Rectal smooth muscle tissue (tissue), 1 donor: ENCODE data around the gene KIAA1671.
"Not testable (repeated sequence)": the region's sequence is repeated elsewhere in the genome, so short reads cannot be mapped to it uniquely, and the experiment has no call there.

Experiments
- H3K27ac ChIP-seq: one replicate; pipeline ENCODE4 v1.7.0; 2013; ENCODE audit warnings: low read depth, low read length, inconsistent platforms
- H3K27me3 ChIP-seq: one replicate; pipeline ENCODE4 v1.7.0; 2013; ENCODE audit warnings: low read length; ENCODE audit not compliant: control insufficient read depth, insufficient read depth
- H3K36me3 ChIP-seq: one replicate; pipeline ENCODE4 v1.7.0; 2013; ENCODE audit warnings: low read length; ENCODE audit not compliant: control insufficient read depth, insufficient read depth
- H3K4me1 ChIP-seq: one replicate; pipeline ENCODE4 v1.7.0; 2013; ENCODE audit warnings: low read length; ENCODE audit not compliant: control insufficient read depth, insufficient read depth
- H3K4me3 ChIP-seq: one replicate; pipeline ENCODE4 v1.7.0; 2013; ENCODE audit warnings: low read length
- H3K9ac ChIP-seq: one replicate; pipeline ENCODE4 v1.7.0; 2013; ENCODE audit warnings: low read length

Gene KIAA1671

DNA sequence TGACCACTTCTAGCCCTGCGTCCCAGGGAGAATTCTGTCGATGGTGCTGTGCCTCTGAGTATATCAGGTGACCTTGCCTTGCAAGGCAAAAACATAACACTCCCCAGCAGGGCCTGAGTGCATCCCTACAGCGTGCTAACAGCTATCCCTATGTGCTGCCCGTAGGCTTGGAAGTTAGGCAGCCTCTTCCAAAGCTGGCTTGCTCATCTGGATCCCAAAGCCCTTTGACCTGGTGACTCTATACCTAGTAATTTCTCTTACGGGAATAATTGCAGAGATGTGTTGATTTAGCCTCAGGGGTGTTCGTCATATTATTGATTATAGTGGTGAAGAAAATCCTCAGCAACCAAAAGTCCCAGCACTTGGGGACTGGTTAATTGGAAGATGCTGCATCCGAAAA lies 214.6 kb downstream of the KIAA1671 start:
- no peak overlapping the region for H3K9ac ChIP-seq
- no peaks in the 10 kb centered on the region for H3K27me3 ChIP-seq
- H3K27ac ChIP-seq: no peak overlapping the region
- peaks cover 4% of the 10 kb centered on the region for H3K4me1 ChIP-seq
- H3K4me3 ChIP-seq: no peak overlapping the region
- no peaks in the 10 kb centered on the region for H3K36me3 ChIP-seq

DNA sequence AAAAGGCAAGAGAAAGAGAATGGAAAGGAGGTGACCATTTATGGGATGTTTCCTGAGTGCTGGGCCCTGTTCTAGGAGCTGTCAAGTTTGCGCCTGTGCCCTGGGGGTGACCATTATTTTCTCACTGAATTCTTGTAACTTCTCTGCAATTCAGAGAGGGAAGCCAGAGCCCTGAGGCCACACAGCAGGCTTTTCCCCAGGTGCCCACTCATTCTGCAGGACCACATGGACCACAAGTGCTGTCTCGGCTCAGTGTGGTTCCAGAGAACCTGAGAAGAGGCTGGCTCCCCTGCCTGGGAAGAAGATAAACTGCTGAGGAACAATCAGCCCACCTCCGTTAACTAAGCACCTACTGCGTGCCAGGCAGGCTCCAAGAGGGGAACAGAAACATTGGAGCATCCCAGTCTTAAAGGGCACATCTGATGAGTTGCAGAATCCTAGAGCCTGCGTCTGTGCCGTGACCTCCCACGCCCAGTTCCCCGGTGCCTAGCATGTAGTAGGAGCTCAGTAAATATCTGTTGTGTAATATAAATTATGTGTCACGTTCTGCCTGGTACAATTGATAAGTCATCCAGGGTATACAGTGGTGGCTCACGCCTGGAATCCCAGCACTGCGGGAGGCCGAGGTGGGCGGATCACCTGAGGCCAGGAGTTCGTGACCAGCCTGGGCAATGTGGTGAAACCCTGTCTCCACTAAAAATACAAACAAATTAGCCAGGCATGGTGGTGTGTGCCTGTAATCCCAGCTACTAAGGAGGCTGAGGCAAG lies 215.5 kb downstream of the KIAA1671 start:
- Histone ChIP-seq H3K4me3 (no peak overlapping the region), H3K27me3 (no peaks in the 10 kb centered on the region), H3K9ac (no peak overlapping the region), H3K27ac (no peak overlapping the region), H3K4me1 (peaks cover 4% of the 10 kb centered on the region), H3K36me3 (no peaks in the 10 kb centered on the region)

DNA sequence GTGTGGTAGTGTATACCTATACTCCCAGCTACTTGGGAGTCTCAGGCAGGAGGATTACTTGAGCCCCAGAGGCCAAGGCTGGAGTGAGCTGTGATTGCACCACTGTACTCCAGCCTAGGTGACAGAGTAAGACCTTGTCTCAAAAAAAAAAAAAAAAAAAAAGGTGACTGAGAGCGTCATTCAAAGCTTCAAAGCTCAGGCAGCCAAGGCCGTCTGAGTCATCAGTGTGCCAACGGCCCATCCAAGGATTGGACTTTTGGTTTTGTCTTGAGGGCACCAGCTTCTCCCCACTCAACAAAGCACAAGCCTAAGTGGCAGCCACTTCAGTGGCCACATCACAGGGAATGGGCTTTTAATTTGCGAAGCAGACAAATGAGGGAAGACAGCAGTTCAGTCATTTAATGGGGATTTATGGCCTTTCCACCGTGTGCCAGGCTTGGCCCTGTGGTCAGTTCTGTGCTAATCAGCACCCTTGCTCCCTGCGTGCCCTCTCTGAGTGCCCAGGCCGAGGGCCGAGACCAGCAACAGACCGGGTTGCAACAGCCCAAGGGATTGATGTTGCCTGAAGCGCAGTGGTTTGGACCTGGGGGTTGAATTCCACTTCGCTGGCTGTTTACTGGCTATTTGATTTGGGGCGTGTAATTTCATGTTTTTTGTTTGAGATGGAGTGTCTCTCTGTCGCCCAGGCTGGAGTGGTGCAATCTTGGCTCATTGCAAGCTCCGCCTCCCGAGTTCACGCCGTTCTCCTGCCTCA lies 216.9 kb downstream of the KIAA1671 start:
- no peak overlapping the region for H3K4me3 ChIP-seq
- peaks cover 4% of the 10 kb centered on the region for H3K4me1 ChIP-seq
- H3K27ac ChIP-seq: no peak overlapping the region
- H3K36me3 ChIP-seq: peaks cover 4% of the 10 kb centered on the region
- H3K9ac ChIP-seq: no peak overlapping the region
- H3K27me3 ChIP-seq: no peaks in the 10 kb centered on the region

GRCh38 chr22:25170426-25170980 lies 218.0 kb downstream of the KIAA1671 start:
- Histone ChIP-seq H3K27ac (no peak overlapping the region), H3K9ac (no peak overlapping the region), H3K4me1 (no peaks in the 10 kb centered on the region), H3K4me3 (no peak overlapping the region), H3K36me3 (peaks cover 8% of the 10 kb centered on the region), H3K27me3 (no peaks in the 10 kb centered on the region)

DNA sequence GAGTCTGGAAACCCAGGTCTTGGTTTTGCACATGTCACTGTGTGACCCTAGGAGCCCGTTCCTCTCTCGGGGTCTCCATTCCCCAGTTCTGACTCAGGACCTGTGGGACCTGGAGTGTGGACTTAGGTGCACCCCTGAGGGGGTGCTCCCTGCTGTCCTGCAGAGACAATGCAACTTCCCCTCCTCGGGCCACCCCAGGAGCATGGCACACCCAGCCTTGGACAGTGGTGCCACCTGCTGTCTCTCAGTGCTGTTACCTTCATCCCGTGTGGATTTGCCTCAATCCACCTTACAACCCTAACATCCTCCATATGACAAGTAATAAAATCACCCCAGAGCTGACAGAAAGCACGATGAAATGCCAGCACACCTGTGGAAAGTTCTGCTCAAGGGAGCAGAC lies 219.6 kb downstream of the KIAA1671 start:
- Histone ChIP-seq H3K27me3 (no peaks in the 10 kb centered on the region), H3K4me3 (no peak overlapping the region), H3K27ac (no peak overlapping the region), H3K9ac (no peak overlapping the region), H3K4me1 (no peaks in the 10 kb centered on the region), H3K36me3 (peaks cover 8% of the 10 kb centered on the region)

DNA sequence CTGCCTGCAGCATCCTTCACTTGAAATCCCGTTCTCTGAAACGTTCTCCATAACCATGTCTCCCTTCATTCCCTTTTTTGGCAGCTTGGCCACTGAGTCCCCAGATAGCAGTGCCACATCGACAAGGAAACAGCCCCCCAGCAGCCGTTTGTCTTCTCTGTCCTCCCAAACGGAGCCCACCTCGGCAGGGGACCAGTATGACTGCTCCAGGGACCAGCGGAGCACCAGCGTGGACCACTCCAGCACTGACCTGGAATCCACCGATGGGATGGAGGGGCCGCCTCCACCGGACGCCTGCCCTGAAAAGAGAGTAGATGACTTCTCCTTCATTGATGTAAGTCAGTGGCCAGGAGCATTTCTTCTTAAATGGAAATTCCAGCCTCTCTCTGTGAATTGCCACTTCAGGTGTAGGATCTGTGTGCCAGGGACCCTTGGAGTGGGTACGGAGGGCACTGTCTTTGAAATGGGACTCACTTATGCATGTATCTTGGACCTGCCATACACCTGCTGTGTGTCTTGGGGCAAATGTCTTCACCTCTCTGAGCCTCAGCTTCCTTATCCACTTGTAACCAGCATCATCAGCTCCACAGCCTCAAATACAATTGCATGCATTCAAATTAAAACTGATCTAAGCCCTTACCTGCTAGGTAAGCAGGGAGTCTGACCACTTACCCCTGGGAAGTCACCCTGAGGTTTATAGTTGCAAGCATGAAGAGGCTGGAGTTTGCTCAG lies 221.8 kb downstream of the KIAA1671 start:
- Histone ChIP-seq H3K36me3 (peaks cover 10% of the 10 kb centered on the region), H3K27me3 (no peaks in the 10 kb centered on the region)

GRCh38 chr22:25174888-25175411 lies 222.4 kb downstream of the KIAA1671 start:
- H3K27me3 ChIP-seq: no peaks in the 10 kb centered on the region
- H3K4me3 ChIP-seq: no peak overlapping the region
- no peak overlapping the region for H3K27ac ChIP-seq
- no peak overlapping the region for H3K9ac ChIP-seq
- peaks cover 10% of the 10 kb centered on the region for H3K36me3 ChIP-seq
- H3K4me1 ChIP-seq: no peaks in the 10 kb centered on the region

More for the DNA sequence above, 221.8 kb downstream of the KIAA1671 start:
- H3K4me3 ChIP-seq: no peak overlapping the region
- no peak overlapping the region for H3K9ac ChIP-seq
- H3K4me1 ChIP-seq: no peaks in the 10 kb centered on the region
- no peak overlapping the region for H3K27ac ChIP-seq

DNA sequence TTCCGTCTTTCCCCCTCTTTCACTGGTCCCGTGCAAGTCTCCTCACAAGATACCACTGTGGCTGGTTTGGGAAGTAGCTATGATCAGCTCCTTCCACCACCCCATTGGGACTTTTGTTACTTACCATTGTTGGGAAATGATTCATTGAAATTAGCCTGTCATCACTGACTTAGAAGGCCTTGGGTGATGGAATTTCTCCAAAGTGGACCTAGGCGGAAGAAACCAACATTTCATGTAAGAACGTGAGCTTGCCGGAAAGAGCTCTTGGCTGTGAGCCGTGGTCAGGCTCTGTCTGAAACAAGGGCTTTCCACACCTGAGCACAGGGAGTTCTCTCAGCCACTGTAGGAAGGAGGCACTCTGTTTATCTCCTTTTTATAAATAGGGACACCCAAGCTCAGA lies 223.7 kb downstream of the KIAA1671 start:
- no peaks in the 10 kb centered on the region for H3K27me3 ChIP-seq
- no peak overlapping the region for H3K27ac ChIP-seq
- peaks cover 12% of the 10 kb centered on the region for H3K36me3 ChIP-seq
- H3K9ac ChIP-seq: no peak overlapping the region
- H3K4me3 ChIP-seq: no peak overlapping the region
- H3K4me1 ChIP-seq: no peaks in the 10 kb centered on the region

GRCh38 chr22:25176799-25177198 lies 224.3 kb downstream of the KIAA1671 start:
- H3K27ac ChIP-seq: no peak overlapping the region
- no peaks in the 10 kb centered on the region for H3K4me1 ChIP-seq
- H3K9ac ChIP-seq: no peak overlapping the region
- H3K27me3 ChIP-seq: no peaks in the 10 kb centered on the region
- no peak overlapping the region for H3K4me3 ChIP-seq
- H3K36me3 ChIP-seq: peaks cover 12% of the 10 kb centered on the region

DNA sequence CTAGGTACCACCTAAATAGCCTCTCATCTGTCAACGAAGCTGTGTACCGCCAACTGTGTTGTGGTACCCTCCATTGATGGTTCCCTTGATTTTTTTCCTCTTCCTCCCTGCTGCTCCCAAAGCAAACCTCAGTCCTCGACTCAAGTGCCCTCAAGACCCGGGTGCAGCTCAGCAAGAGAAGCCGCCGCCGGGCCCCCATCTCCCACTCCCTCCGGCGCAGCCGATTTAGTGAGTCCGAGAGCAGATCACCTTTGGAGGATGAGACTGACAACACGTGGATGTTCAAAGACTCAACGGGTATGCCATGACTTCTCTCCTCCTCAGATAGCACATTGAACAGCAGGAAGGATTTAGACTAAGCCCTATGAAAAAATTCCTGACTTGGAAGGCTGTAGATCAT lies 224.7 kb downstream of the KIAA1671 start:
- H3K27me3 ChIP-seq: no peaks in the 10 kb centered on the region
- no peak overlapping the region for H3K4me3 ChIP-seq
- no peaks in the 10 kb centered on the region for H3K4me1 ChIP-seq
- peaks cover 12% of the 10 kb centered on the region for H3K36me3 ChIP-seq
- no peak overlapping the region for H3K27ac ChIP-seq
- no peak overlapping the region for H3K9ac ChIP-seq

GRCh38 chr22:25177895-25178294 lies 225.4 kb downstream of the KIAA1671 start:
- Histone ChIP-seq H3K27me3 (no peaks in the 10 kb centered on the region), H3K36me3 (peaks cover 17% of the 10 kb centered on the region), H3K4me1 (no peaks in the 10 kb centered on the region), H3K27ac (no peak overlapping the region), H3K9ac (no peak overlapping the region), H3K4me3 (no peak overlapping the region)

- not testable (repeated sequence) for H3K9ac ChIP-seq, H3K4me1 ChIP-seq, H3K27ac ChIP-seq, H3K4me3 ChIP-seq, H3K27me3 ChIP-seq
- peaks cover 18% of the 10 kb centered on the region for H3K36me3 ChIP-seq
These were observed 225.8 kb downstream of the KIAA1671 start for GRCh38 chr22:25178348-25178747.
